Heart left ventricle (tissue), 13 donors: Measurements from ENCODE around the gene TUBA8.
"Not testable (repeated sequence)": the region's sequence is repeated elsewhere in the genome, so short reads cannot be mapped to it uniquely, and the experiment has no call there.

ENCODE experiments used
- POLR2A ChIP-seq, 2 donors: fragments of 450-650 bp; IDR thresholded peaks; one replicate each; pipeline ENCODE4 v1.6.1; 2017; ENCODE audit warnings: antibody characterized with exemption in 2 of 2, mild to moderate bottlenecking in 2 of 2, moderate library complexity in 2 of 2
- TF ChIP-seq, protein P1 (sequence below), 12 donors: fragments of 200-600 bp; sonication (generic) in 4 of 12; IDR thresholded peaks; one replicate each; pipeline versions ENCODE4 v1.5.0 to v1.8.0; 2018 to 2022; ENCODE audit warnings: antibody characterized with exemption in 12 of 12, mild to moderate bottlenecking in 5 of 12
- donor health status: ischemic (EF 13 %, LVEDD 7.1; RV severe dilation, severe dysfunction).
- donor health status: DM: no; HTN: yes; CAD: no.
- donor health status: DM: no; HTN: no; CAD: no.
- donor health status: ischemic (EF 25% LVEDD 6.9; RV normal size, moderate dysfunction).
- donor health status: ischemic (EF 25% LVEDD 5.7; RV mildly dilated, moderate dysfunction).
- donor health status: ischemic (EF 35%, LVEDD 5.7; RV mildly dilated, moderate dysfunction).
- donor health status: nonischemic (EF 11% LVEDD 7.7; RV severe dilation, severe dysfunction).
- donor health status: DM: yes; HTN: yes; CAD: no.
- donor health status: PGD.
- donor health status: ischemic (EF 29% LVEDD 5.4; RV normal size, mild dysfunction).
- donor health status: nonischemic (EF 23%, LVEDD 6.1; RV moderate dilation, normal function).

DNA sequence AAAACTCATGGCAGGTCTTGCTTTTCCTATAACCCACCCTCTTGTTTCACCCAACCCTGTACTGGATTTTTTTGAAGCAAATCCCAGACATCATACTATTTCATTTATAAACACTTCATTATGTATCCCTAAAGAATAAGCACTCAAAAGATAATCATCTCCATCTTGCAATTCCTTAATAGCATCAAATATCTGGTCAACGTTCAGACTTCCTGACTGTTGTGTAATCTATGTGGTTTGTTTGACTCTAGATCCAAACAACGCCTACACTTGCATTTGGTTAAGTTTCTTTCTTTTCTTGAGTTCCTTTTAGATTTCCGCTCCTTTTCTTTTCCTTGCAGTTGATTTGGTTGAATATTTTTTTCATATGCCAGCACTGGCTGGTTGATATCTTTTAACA, 61.6 kb downstream of the TUBA8 start:
- TF ChIP-seq POLR2A (IDR thresholded peaks at IDR 0.05): not testable (repeated sequence)
- TF ChIP-seq, protein P1, sequence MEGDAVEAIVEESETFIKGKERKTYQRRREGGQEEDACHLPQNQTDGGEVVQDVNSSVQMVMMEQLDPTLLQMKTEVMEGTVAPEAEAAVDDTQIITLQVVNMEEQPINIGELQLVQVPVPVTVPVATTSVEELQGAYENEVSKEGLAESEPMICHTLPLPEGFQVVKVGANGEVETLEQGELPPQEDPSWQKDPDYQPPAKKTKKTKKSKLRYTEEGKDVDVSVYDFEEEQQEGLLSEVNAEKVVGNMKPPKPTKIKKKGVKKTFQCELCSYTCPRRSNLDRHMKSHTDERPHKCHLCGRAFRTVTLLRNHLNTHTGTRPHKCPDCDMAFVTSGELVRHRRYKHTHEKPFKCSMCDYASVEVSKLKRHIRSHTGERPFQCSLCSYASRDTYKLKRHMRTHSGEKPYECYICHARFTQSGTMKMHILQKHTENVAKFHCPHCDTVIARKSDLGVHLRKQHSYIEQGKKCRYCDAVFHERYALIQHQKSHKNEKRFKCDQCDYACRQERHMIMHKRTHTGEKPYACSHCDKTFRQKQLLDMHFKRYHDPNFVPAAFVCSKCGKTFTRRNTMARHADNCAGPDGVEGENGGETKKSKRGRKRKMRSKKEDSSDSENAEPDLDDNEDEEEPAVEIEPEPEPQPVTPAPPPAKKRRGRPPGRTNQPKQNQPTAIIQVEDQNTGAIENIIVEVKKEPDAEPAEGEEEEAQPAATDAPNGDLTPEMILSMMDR (IDR thresholded peaks at IDR 0.05): not testable (repeated sequence)
